Thyroid gland (tissue), 4 donors: ENCODE measurements around the gene ARHGAP30.
"Not testable (repeated sequence)": the region's sequence is repeated elsewhere in the genome, so short reads cannot be mapped to it uniquely, and the experiment has no call there.

Experiments used
- POLR2A ChIP-seq, 2 donors: fragments of 450-650 bp; IDR thresholded peaks; one replicate each; pipeline ENCODE4 v1.6.1; 2017; ENCODE audit warnings: antibody characterized with exemption in 2 of 2, mild to moderate bottlenecking in 2 of 2, moderate library complexity in 1 of 2
- TF ChIP-seq, protein P1 (sequence below), 6 experiments: fragments of 200-600 bp in 3 of 6; fragments of 450-650 bp in 3 of 6; sonication (generic) in 3 of 6; IDR thresholded peaks; one replicate each; pipeline ENCODE4 v1.5.1; 2016 to 2019; ENCODE audit warnings: antibody characterized with exemption in 6 of 6, mild to moderate bottlenecking in 2 of 6, inconsistent platforms in 1 of 6, moderate library complexity in 1 of 6

DNA sequence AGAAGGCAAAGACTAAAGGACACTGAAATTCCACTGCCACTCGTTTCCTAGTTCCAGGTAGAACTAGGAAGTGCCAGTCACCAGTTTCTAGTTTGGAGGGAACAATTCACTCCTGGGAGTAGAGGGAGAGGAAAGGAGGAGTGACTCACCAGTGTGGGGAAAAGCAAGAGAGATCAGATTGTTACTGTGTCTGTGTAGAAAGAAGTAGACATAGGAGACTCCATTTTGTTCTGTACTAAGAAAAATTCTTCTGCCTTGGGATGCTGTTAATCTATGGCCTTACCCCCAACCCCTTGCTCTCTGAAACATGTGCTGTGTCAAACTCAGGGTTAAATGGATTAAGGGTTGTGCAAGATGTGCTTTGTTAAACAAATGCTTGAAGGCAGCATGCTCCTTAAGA, 53.0 kb downstream of the ARHGAP30 start:
- not testable (repeated sequence) for TF ChIP-seq POLR2A (IDR thresholded peaks at IDR 0.05)
- TF ChIP-seq, protein P1, sequence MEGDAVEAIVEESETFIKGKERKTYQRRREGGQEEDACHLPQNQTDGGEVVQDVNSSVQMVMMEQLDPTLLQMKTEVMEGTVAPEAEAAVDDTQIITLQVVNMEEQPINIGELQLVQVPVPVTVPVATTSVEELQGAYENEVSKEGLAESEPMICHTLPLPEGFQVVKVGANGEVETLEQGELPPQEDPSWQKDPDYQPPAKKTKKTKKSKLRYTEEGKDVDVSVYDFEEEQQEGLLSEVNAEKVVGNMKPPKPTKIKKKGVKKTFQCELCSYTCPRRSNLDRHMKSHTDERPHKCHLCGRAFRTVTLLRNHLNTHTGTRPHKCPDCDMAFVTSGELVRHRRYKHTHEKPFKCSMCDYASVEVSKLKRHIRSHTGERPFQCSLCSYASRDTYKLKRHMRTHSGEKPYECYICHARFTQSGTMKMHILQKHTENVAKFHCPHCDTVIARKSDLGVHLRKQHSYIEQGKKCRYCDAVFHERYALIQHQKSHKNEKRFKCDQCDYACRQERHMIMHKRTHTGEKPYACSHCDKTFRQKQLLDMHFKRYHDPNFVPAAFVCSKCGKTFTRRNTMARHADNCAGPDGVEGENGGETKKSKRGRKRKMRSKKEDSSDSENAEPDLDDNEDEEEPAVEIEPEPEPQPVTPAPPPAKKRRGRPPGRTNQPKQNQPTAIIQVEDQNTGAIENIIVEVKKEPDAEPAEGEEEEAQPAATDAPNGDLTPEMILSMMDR (IDR thresholded peaks at IDR 0.05): not testable (repeated sequence)
